Activated B cell treated with CpG ODN at 0.5 μM for 24 hours (primary cell): ENCODE measurements around the gene TMPRSS6. TPM values are rescaled to one million over a fixed set of nuclear protein-coding genes. Genes with fewer than 3 reads are reported as not detected.

ENCODE experiments used
- ATAC-seq: fragments of 200-7000 bp; cut with Tn5 transposase; one replicate; pipeline ENCODE4 v1.10.0; 2021; ENCODE audit warnings: low read depth, mild to moderate bottlenecking, moderate library complexity
- CTCF ChIA-PET: fragments of 350-600 bp; sonication (Branson Sonifier 250); formaldehyde crosslinking; loops from one replicate; lab custom pipeline; 2021; ENCODE audit warnings: antibody characterized with exemption; lab: Charles Lee
- POLR2A ChIA-PET: fragments of 350-600 bp; sonication (Branson Sonifier 250); formaldehyde crosslinking; loops from one replicate; lab custom pipeline; 2021; ENCODE audit warnings: antibody characterized with exemption; lab: Charles Lee
- DNase-seq: peaks from one replicate; pipeline ENCODE4 v3.0.0; 2022
- H3K27ac Mint-ChIP-seq: one replicate; pipeline ENCODE4 v1.8.0; 2020; ENCODE audit warnings: mixed read lengths
- H3K27me3 Mint-ChIP-seq: one replicate; pipeline ENCODE4 v1.8.0; 2021; ENCODE audit warnings: mixed read lengths
- H3K36me3 Mint-ChIP-seq: one replicate; pipeline ENCODE4 v1.8.0; 2021; ENCODE audit warnings: low read depth, mixed read lengths
- H3K4me1 Mint-ChIP-seq: one replicate; pipeline ENCODE4 v1.8.0; 2021; ENCODE audit warnings: mixed read lengths
- H3K4me3 Mint-ChIP-seq: one replicate; pipeline ENCODE4 v1.8.0; 2020; ENCODE audit warnings: mild to moderate bottlenecking, mixed read lengths
- H3K9me3 Mint-ChIP-seq: one replicate; pipeline ENCODE4 v1.8.0; 2020; ENCODE audit warnings: mixed read lengths
- CTCF ChIP-seq: fragments of 200-600 bp; IDR thresholded peaks from one replicate; pipeline ENCODE4 v1.8.0; 2022; ENCODE audit warnings: antibody characterized with exemption, mild to moderate bottlenecking
- intact Hi-C: fragments of 100-400 bp; cut with micrococcal nuclease; formaldehyde crosslinking; loops from one replicate; pipeline ENCODE4 v1.15.1; 2024
- total RNA-seq: library from RNA; stranded (reverse); gene quantifications from 2 replicates; pipeline ENCODE4 v1.2.3, GENCODE V29; 2022

The TMPRSS6 gene
- total RNA-seq, 1 donor from 2014 or later: 5.4 TPM

- H3K4me1 Mint-ChIP-seq: no peaks in the 10 kb centered on the region
- no peak for TF ChIP-seq CTCF
- DNase-seq (no peak), ATAC-seq (no peak)
- intact Hi-C loops: loop anchor here (1.0 kb wide), 1 partner anchor 39 kb away; no protein-coding TSS in a partner anchor
- no peaks in the 10 kb centered on the region for H3K9me3 Mint-ChIP-seq
- no peak overlapping the region for H3K27ac Mint-ChIP-seq
- POLR2A ChIA-PET: no interaction called here
- no peak overlapping the region for H3K4me3 Mint-ChIP-seq
- CTCF ChIA-PET: no interaction called here
- peaks cover 55% of the 10 kb centered on the region for H3K36me3 Mint-ChIP-seq
- H3K27me3 Mint-ChIP-seq: no peaks in the 10 kb centered on the region
Observed at GRCh38 chr22:37059876-37060449, 49.5 kb downstream of the TMPRSS6 start.

GRCh38 chr22:37058917-37059701 lies 50.4 kb downstream of the TMPRSS6 start:
- H3K27ac Mint-ChIP-seq: no peak overlapping the region
- DNase-seq (no peak), ATAC-seq (no peak)
- no peak for TF ChIP-seq CTCF
- intact Hi-C loops: loop anchor here (1.0 kb wide), 1 partner anchor 38 kb away; no protein-coding TSS in a partner anchor
- H3K27me3 Mint-ChIP-seq: no peaks in the 10 kb centered on the region
- CTCF ChIA-PET: no interaction called here
- H3K9me3 Mint-ChIP-seq: no peaks in the 10 kb centered on the region
- H3K4me1 Mint-ChIP-seq: peaks cover 1% of the 10 kb centered on the region
- no peak overlapping the region for H3K4me3 Mint-ChIP-seq
- peaks cover 56% of the 10 kb centered on the region for H3K36me3 Mint-ChIP-seq
- POLR2A ChIA-PET: interaction anchor here (1.0 kb wide), 1 partner anchor 63 kb away, joined by 3 read pairs; no protein-coding TSS in a partner anchor

GRCh38 chr22:37057796-37058510 lies 51.6 kb downstream of the TMPRSS6 start:
- H3K36me3 Mint-ChIP-seq: peaks cover 54% of the 10 kb centered on the region
- H3K4me1 Mint-ChIP-seq: peaks cover 8% of the 10 kb centered on the region
- no peak overlapping the region for H3K27ac Mint-ChIP-seq
- no peak overlapping the region for H3K4me3 Mint-ChIP-seq
- intact Hi-C loops: no loop called here
- no peaks in the 10 kb centered on the region for H3K9me3 Mint-ChIP-seq
- CTCF ChIA-PET: no interaction called here
- no peak for TF ChIP-seq CTCF
- no peak for DNase-seq
- POLR2A ChIA-PET: no interaction called here
- no peak for ATAC-seq
- no peaks in the 10 kb centered on the region for H3K27me3 Mint-ChIP-seq

- Mint-ChIP-seq H3K9me3 (no peaks in the 10 kb centered on the region), H3K27ac (no peak overlapping the region), H3K4me3 (no peak overlapping the region), H3K27me3 (no peaks in the 10 kb centered on the region), H3K36me3 (peaks cover 54% of the 10 kb centered on the region), H3K4me1 (peaks cover 13% of the 10 kb centered on the region)
- ChIA-PET POLR2A (no interaction called here), CTCF (no interaction called here)
- intact Hi-C loops: no loop called here
- DNase-seq (no peak), ATAC-seq (no peak)
- TF ChIP-seq CTCF: no peak
Observed at GRCh38 chr22:37057226-37057625, 52.3 kb downstream of the TMPRSS6 start.

- CTCF ChIA-PET: no interaction called here
- no peak for ATAC-seq
- DNase-seq: no peak
Observed at GRCh38 chr22:37056246-37056645, 53.3 kb downstream of the TMPRSS6 start.

More at GRCh38 chr22:37056246-37056645, 53.3 kb downstream of the TMPRSS6 start:
- Mint-ChIP-seq H3K4me1 (peaks cover 17% of the 10 kb centered on the region), H3K27ac (no peak overlapping the region), H3K27me3 (no peaks in the 10 kb centered on the region), H3K4me3 (no peak overlapping the region), H3K9me3 (no peaks in the 10 kb centered on the region), H3K36me3 (peaks cover 51% of the 10 kb centered on the region)
- POLR2A ChIA-PET: no interaction called here
- no peak for TF ChIP-seq CTCF
- intact Hi-C loops: no loop called here
